NCI-H1048 (cell line): ENCODE data around the gene OR52E6.

Experiments
- DNase-seq: peaks from one replicate; lab custom pipeline; 2025; lab: John Stamatoyannopoulos, UW

Gene OR52E6

GRCh38 chr11:5841797-5842196 lies at the start of gene OR52E6:
Gene OR52E6 (minus strand): TSS chr11:5841897. CDS start chr11:5841897, 0 bp downstream.
- DNase-seq = no peak

GRCh38 chr11:5891216-5891800 lies 49.6 kb upstream of the OR52E6 start:
- no peak for DNase-seq

- DNase-seq = no peak
These were observed 46.0 kb upstream of the OR52E6 start for GRCh38 chr11:5887661-5888060.

GRCh38 chr11:5887172-5887571 lies 45.5 kb upstream of the OR52E6 start:
- no peak for DNase-seq

- DNase-seq = no peak
These were observed 40.1 kb upstream of the OR52E6 start for GRCh38 chr11:5881756-5882155.

- no peak for DNase-seq
These were observed 38.6 kb upstream of the OR52E6 start, which contains the start of gene OR52E4 for GRCh38 chr11:5880329-5880728. Gene OR52E4 (plus strand): TSS chr11:5880629. CDS start chr11:5884293, 3,664 bp downstream.

GRCh38 chr11:5878564-5878963 lies 36.9 kb upstream of the OR52E6 start:
- no peak for DNase-seq

GRCh38 chr11:5865826-5866225 lies 24.1 kb upstream of the OR52E6 start:
- DNase-seq = no peak

GRCh38 chr11:5857590-5857989 lies 15.9 kb upstream of the OR52E6 start, which contains the start of gene OR52E8:
Gene OR52E8 (minus strand): TSS chr11:5857690. CDS start chr11:5857690, 0 bp downstream.
- DNase-seq = no peak

GRCh38 chr11:5851002-5851401 lies 9.3 kb upstream of the OR52E6 start:
- DNase-seq = no peak

GRCh38 chr11:5847711-5848110 lies 6.0 kb upstream of the OR52E6 start:
- DNase-seq = no peak

GRCh38 chr11:5846701-5847100 lies 5.0 kb upstream of the OR52E6 start:
- no peak for DNase-seq

- no peak for DNase-seq
These were observed 4.0 kb downstream of the OR52E6 start for GRCh38 chr11:5837695-5838094.

GRCh38 chr11:5833446-5833845 lies 8.3 kb downstream of the OR52E6 start:
- DNase-seq = no peak

GRCh38 chr11:5831196-5831829 lies 10.4 kb downstream of the OR52E6 start:
- DNase-seq = no peak

GRCh38 chr11:5818245-5818886 lies 23.3 kb downstream of the OR52E6 start:
- DNase-seq = no peak

GRCh38 chr11:5815534-5815933 lies 26.2 kb downstream of the OR52E6 start:
- DNase-seq = no peak

GRCh38 chr11:5809905-5810795 lies 31.5 kb downstream of the OR52E6 start:
- no peak for DNase-seq

- DNase-seq = no peak
These were observed 32.6 kb downstream of the OR52E6 start for GRCh38 chr11:5809122-5809519.

- no peak for DNase-seq
These were observed 33.1 kb downstream of the OR52E6 start, which contains the start of gene OR52N2 for GRCh38 chr11:5808500-5809121. Gene OR52N2 (plus strand): TSS chr11:5808924. CDS start chr11:5820336, 11,412 bp downstream.

- no peak for DNase-seq
These were observed 34.1 kb downstream of the OR52E6 start for GRCh38 chr11:5807580-5807979.

- no peak for DNase-seq
These were observed 37.7 kb downstream of the OR52E6 start for GRCh38 chr11:5803982-5804381.
